Vagina (tissue), 2 donors: ENCODE measurements around the gene GBGT1. TPM values are rescaled to one million over a fixed set of nuclear protein-coding genes. Genes with fewer than 3 reads are reported as not detected.

Experiments used
- DNase-seq, 2 donors: peaks; one replicate each; pipeline ENCODE4 v3.0.0-alpha.2; 2017; ENCODE audit errors: extremely low spot score in 2 of 2
- H3K27ac ChIP-seq: fragments of 200-600 bp; sonication (generic); one replicate; pipeline ENCODE4 v1.5.1; 2019
- H3K27me3 ChIP-seq: fragments of 200-600 bp; sonication (generic); one replicate; pipeline ENCODE4 v1.5.1; 2019
- H3K36me3 ChIP-seq, 2 donors: fragments of 200-600 bp; sonication (generic); one replicate each; pipeline ENCODE4 v1.5.1; 2017 to 2019
- H3K4me1 ChIP-seq: fragments of 200-600 bp; sonication (generic); one replicate; pipeline ENCODE4 v1.5.1; 2019
- H3K4me3 ChIP-seq, 2 donors: fragments of 200-600 bp; sonication (generic); 1 replicate in 1 of 2; 2 replicates in 1 of 2; pipeline ENCODE4 v1.5.1; 2016 to 2019
- H3K9me3 ChIP-seq: fragments of 200-600 bp; sonication (generic); one replicate; pipeline ENCODE4 v1.5.1; 2019
- POLR2A ChIP-seq, 2 donors: fragments of 450-650 bp; IDR thresholded peaks; one replicate each; pipeline ENCODE4 v1.6.1; 2017; ENCODE audit warnings: antibody characterized with exemption in 2 of 2, mild to moderate bottlenecking in 2 of 2, moderate library complexity in 2 of 2
- POLR2AphosphoS5 ChIP-seq, 2 donors: sonication (generic); formaldehyde crosslinking; IDR thresholded peaks; one replicate each; pipeline ENCODE4 v1.9.0; 2017; ENCODE audit warnings: antibody characterized with exemption in 2 of 2, mild to moderate bottlenecking in 2 of 2, low read depth in 1 of 2; ENCODE audit not compliant: insufficient read depth in 1 of 2
- intact Hi-C: fragments of 100-400 bp; cut with DNase I; formaldehyde crosslinking; loops from one replicate; pipeline ENCODE4 v1.15.1; 2023
- total RNA-seq: library from RNA; depleted of rRNA; stranded (reverse); fragments of >200 nt; gene quantifications from one replicate; pipeline ENCODE4 v1.2.3, GENCODE V29; 2016
- TF ChIP-seq, protein P1 (sequence below), 3 experiments: fragments of 450-650 bp in 2 of 3; fragments of 200-600 bp in 1 of 3; sonication (generic) in 1 of 3; IDR thresholded peaks; one replicate each; pipeline ENCODE4 v1.5.1; 2017 to 2019; ENCODE audit warnings: antibody characterized with exemption in 3 of 3, mild to moderate bottlenecking in 2 of 3, moderate library complexity in 2 of 3

Gene GBGT1
- total RNA-seq, 1 donor from 2014 or later, result 27.0 TPM

- Histone ChIP-seq H3K27ac (no peak overlapping the region), H3K4me1 (peaks cover 50% of the 10 kb centered on the region), H3K27me3 (no peaks in the 10 kb centered on the region), H3K4me3 (no peak overlapping the region), H3K36me3 (peaks cover 0 to 43% of the 10 kb centered on the region in 2 donors), H3K9me3 (no peaks in the 10 kb centered on the region)
- no peak for DNase-seq
- intact Hi-C loops, result no loop called here
- TF ChIP-seq POLR2AphosphoS5 (IDR thresholded peaks at IDR 0.05; ENCODE audit: insufficient read depth in 1 of 2, low read depth in 1 of 2) (no peak), POLR2A (IDR thresholded peaks at IDR 0.05) (no peak)
- TF ChIP-seq, protein P1, sequence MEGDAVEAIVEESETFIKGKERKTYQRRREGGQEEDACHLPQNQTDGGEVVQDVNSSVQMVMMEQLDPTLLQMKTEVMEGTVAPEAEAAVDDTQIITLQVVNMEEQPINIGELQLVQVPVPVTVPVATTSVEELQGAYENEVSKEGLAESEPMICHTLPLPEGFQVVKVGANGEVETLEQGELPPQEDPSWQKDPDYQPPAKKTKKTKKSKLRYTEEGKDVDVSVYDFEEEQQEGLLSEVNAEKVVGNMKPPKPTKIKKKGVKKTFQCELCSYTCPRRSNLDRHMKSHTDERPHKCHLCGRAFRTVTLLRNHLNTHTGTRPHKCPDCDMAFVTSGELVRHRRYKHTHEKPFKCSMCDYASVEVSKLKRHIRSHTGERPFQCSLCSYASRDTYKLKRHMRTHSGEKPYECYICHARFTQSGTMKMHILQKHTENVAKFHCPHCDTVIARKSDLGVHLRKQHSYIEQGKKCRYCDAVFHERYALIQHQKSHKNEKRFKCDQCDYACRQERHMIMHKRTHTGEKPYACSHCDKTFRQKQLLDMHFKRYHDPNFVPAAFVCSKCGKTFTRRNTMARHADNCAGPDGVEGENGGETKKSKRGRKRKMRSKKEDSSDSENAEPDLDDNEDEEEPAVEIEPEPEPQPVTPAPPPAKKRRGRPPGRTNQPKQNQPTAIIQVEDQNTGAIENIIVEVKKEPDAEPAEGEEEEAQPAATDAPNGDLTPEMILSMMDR (IDR thresholded peaks at IDR 0.05), result no peak
These were observed 51.7 kb downstream of the GBGT1 start for GRCh38 chr9:133111808-133112662.

DNA sequence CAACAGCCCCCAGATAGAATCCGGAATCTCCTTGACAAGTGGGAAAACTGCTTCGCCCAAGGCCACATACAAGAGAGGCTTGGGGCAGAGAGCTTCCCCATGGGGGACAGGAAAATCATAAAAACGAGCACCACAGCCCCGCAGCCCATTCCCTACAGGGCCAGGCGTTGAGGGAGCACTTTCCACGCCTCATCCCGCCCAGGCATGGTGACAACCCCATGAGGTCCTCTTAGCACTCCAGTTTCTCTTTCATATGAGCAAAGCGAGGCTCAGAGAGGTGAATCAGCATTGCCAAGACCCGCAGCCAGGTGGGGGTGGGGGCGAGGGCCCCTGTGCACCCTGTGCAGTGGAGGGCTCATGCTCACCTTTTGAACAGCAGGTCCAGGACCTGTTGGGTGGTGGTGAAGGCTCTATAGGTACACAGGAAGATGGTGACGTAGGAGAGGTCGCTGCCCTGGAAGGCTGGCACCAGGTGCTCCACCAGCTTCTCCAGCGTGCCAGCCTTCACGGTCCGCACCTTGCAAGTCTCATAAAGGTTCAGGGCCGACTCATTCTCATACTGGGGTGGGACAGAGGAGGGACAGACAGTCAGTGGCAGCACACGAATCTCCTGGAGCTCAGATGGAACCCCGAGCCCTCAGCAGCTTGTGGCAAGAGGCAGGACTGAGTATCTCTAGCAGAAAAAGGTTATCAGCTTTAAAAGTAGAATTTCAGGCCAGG lies 53.6 kb downstream of the GBGT1 start:
- peaks cover 0 to 61% of the 10 kb centered on the region in 2 donors for H3K36me3 ChIP-seq
- H3K27me3 ChIP-seq, result no peaks in the 10 kb centered on the region
- no peak overlapping the region for H3K4me3 ChIP-seq
- peaks cover 30% of the 10 kb centered on the region for H3K4me1 ChIP-seq
- no peak overlapping the region for H3K27ac ChIP-seq
- H3K9me3 ChIP-seq, result no peaks in the 10 kb centered on the region
- intact Hi-C loops, result no loop called here
- no peak for DNase-seq
- no peak for TF ChIP-seq POLR2AphosphoS5 (IDR thresholded peaks at IDR 0.05; ENCODE audit: insufficient read depth in 1 of 2, low read depth in 1 of 2)
- no peak for TF ChIP-seq POLR2A (IDR thresholded peaks at IDR 0.05)
- TF ChIP-seq, protein P1 (IDR thresholded peaks at IDR 0.05), result no peak

GRCh38 chr9:133108794-133109641 lies 54.7 kb downstream of the GBGT1 start:
- intact Hi-C loops, result no loop called here
- no peak overlapping the region for H3K4me3 ChIP-seq
- DNase-seq, result no peak
- no peaks in the 10 kb centered on the region for H3K27me3 ChIP-seq
- H3K27ac ChIP-seq, result no peak overlapping the region
- peaks cover 20% of the 10 kb centered on the region for H3K4me1 ChIP-seq
- H3K36me3 ChIP-seq, result peaks cover 0 to 71% of the 10 kb centered on the region in 2 donors
- no peaks in the 10 kb centered on the region for H3K9me3 ChIP-seq
- TF ChIP-seq, protein P1 (IDR thresholded peaks at IDR 0.05), result no peak
- TF ChIP-seq POLR2A (IDR thresholded peaks at IDR 0.05) (no peak), POLR2AphosphoS5 (IDR thresholded peaks at IDR 0.05; ENCODE audit: insufficient read depth in 1 of 2, low read depth in 1 of 2) (no peak)

DNA sequence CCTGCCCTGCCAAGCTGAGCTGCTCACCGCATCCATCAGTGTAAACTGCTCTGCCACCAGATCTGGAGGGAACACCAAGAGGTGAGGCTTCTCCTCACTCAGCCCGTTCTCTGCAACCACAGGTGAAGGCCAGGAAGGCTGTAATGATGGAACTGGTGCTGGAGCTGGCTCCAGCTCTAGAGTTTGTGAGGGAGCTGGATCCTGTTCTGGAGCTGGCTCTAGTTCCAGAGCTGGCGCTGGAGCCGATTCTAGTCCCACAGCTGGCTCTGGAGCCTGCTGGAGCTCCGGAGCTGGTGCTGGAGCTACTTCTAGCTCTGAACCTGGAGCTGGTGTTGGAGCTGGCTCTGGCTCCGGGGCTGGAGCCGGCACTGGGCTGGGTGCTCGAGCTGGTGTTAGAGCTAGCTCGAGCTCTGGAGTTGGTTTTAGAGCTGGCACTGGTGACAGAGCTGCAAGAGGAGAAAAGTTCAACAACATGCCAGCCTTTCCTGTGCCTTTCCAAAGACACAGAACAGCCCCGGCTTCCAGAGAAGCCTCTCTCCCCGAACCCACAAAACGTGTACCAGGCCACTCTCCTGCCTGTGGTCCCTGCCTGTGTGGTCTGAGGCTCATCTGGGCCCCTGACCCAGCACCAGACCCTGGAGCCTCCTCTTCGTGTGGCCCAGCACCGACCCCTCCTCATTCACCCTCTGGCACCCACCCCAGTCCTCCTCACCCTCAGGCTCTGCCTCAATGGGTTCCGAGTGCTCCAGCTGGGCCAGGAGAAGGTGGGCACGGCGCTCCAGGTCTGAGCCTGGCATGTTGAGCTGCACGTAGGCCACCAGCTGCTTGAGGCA lies 55.5 kb downstream of the GBGT1 start:
- Histone ChIP-seq H3K4me1 (peaks cover 19% of the 10 kb centered on the region), H3K27me3 (no peaks in the 10 kb centered on the region), H3K36me3 (peaks cover 0 to 77% of the 10 kb centered on the region in 2 donors), H3K9me3 (no peaks in the 10 kb centered on the region), H3K27ac (no peak overlapping the region), H3K4me3 (no peak overlapping the region)
- no peak for TF ChIP-seq POLR2A (IDR thresholded peaks at IDR 0.05)
- no peak for TF ChIP-seq POLR2AphosphoS5 (IDR thresholded peaks at IDR 0.05; ENCODE audit: insufficient read depth in 1 of 2, low read depth in 1 of 2)
- intact Hi-C loops, result no loop called here
- no peak for DNase-seq
